HG03378 (cell line): Measurements from ENCODE around the gene OR10P1.

Experiments used
- ATAC-seq: cut with Tn5 transposase; IDR thresholded peaks from one replicate; pipeline ENCODE4 v1.9.1; 2021; ENCODE audit warnings: mild to moderate bottlenecking, moderate library complexity; ENCODE audit not compliant: unreplicated experiment

OR10P1 gene

DNA sequence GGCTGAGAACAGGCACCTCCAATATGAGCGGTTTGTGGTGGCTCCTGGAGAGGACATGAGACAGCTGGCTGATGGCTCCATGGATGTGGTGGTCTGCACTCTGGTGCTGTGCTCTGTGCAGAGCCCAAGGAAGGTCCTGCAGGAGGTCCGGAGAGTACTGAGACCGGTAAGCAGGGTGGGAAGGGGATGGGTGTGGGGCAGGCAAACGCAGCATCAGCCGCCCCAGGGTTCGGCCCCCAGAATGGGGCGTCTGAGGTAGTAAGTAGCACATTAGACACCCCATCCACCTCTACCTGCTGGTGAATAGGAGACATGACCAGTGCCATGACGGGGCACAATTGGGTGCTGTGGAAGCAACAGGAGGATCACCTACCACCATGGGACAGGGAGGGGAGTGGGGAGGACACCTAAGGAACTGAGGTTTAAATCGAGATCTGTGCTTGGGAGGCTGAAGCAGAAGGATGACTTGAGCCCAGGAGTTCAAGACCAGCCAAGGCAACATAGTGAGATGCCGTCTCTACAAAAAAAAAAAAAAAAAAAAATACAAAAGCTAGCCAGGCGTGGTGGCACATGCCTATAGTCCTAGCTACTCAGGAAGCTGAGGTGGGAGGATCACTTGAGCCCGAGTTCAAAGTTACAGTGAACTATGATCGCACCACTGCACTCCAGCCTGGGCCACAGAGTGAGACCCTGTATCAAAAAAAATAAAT is 45.5 kb downstream of the OR10P1 start:
- ATAC-seq, result no peak

DNA sequence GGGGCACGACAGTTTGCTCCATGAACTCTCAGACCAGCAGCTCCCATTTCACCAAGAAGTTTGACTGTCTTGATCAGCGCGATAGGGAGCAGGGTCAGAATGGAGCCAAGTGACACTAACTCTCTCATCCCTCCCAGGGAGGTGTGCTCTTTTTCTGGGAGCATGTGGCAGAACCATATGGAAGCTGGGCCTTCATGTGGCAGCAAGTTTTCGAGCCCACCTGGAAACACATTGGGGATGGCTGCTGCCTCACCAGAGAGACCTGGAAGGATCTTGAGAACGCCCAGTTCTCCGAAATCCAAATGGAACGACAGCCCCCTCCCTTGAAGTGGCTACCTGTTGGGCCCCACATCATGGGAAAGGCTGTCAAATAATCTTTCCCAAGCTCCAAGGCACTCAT is 47.0 kb downstream of the OR10P1 start:
- ATAC-seq, result no peak

DNA sequence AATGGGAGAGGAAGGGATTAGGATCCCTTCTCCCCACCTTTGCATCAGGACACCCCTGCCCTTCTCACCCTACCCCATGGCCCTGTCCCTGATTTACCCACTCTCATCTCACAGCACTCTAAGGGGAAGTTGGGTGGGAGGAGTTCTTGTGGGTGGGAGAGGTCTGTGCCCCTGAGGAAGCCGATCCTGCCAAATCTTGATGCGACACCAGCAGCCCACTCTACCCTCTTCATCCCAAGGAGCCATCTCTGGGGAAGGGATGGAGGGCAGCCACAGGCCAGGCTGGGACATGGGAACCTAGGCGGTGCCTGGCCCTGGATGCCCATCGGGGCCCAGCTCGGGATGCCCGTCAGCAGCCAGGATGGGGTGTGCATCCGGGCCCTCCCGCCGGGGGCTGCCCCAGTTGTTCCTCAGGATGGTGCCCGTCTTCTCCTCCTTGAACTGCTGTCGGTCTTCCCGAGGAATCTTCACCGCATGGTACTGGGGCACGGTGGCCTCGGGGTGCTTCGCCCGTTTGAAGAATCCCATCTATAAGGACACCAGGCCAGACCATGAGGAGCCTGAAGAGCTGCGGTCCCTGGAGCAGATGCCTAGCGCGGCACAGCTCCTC is 48.2 kb downstream of the OR10P1 start:
- no peak for ATAC-seq

DNA sequence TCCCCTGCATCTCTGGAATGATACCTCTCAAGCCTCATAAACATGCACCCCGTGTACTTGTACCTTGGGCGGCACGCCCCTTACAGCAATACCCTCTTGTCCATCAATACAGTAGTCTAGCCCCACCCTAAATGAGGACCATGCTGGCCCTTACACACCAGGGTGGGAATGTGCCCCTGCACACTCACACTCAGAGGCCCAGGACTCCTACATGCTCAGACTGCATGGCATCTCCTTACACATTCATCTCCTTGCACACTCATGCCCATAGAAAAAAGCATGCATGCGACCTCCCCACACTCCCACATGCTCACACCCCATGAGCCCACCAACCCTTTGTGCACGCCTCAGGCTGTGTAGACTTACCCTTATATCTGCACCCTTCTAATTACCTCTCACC is 49.0 kb downstream of the OR10P1 start:
- ATAC-seq, result no peak

DNA sequence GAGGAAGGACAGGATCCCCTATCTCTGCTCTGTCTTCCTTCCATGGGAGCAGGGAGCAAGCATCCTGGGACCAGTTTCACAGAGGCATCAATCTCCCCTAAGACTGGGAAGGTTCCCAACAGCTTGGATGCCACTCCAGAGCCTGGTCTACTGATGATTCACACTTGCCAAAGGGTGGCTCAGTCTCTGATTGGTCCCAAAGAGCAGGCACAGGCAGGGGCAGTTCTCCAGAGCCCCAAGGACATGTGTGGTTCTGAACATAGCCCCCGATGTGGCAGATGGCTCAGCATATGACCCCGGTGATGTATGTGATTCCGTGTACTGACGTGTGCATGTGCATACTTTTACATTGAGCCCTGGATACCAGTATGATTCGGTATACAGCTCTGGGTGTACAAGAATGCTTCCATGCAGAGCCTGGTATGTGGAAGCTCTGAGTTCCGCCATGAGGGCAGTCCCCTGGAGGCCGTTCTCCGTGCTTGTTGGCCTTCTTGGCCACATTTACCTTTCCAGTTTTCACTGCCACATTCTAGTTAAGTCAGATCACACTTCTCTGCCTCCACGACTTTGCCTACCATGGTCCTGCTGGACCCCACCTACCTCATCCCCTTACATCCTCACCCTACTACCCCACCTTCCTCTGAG is 49.8 kb downstream of the OR10P1 start:
- no peak for ATAC-seq
